Trophoblast cell (in vitro differentiated cells and primary cell): Measurements from ENCODE around the gene TRIP4. TPM values are rescaled to one million over a fixed set of nuclear protein-coding genes. Genes with fewer than 3 reads are reported as not detected.

ENCODE experiments used
- DNase-seq, 2 donors: peaks; one replicate each; pipeline ENCODE4 v3.0.0-alpha.2; 2016
- H2AFZ ChIP-seq: 2 replicates; pipeline ENCODE4 v1.6.1; 2013; ENCODE audit warnings: low read length, moderate library complexity, mild to moderate bottlenecking; ENCODE audit not compliant: insufficient read depth, poor library complexity
- H2AK5ac ChIP-seq: 2 replicates; pipeline ENCODE4 v1.6.1; 2013; ENCODE audit warnings: mild to moderate bottlenecking, low read length
- H2BK120ac ChIP-seq: 2 replicates; pipeline ENCODE4 v1.6.1; 2013; ENCODE audit warnings: low read length, mild to moderate bottlenecking, moderate library complexity; ENCODE audit not compliant: insufficient read depth, poor library complexity
- H2BK12ac ChIP-seq: 2 replicates; pipeline ENCODE4 v1.6.1; 2013; ENCODE audit warnings: mild to moderate bottlenecking, low read length, moderate library complexity
- H2BK5ac ChIP-seq: 2 replicates; pipeline ENCODE4 v1.6.1; 2013; ENCODE audit warnings: low read length, low read depth, moderate library complexity, mild to moderate bottlenecking; ENCODE audit not compliant: poor library complexity
- H3K14ac ChIP-seq: 2 replicates; pipeline ENCODE4 v1.6.1; 2013; ENCODE audit warnings: mild to moderate bottlenecking, low read length
- H3K18ac ChIP-seq: 2 replicates; pipeline ENCODE4 v1.6.1; 2013; ENCODE audit warnings: mild to moderate bottlenecking, low read length
- H3K23ac ChIP-seq: 2 replicates; pipeline ENCODE4 v1.6.1; 2013; ENCODE audit warnings: low read length
- H3K27ac ChIP-seq: 2 replicates; pipeline ENCODE4 v1.5.1; 2013; ENCODE audit warnings: low read depth, mild to moderate bottlenecking, inconsistent platforms, low read length, moderate library complexity
- H3K27me3 ChIP-seq: 2 replicates; pipeline ENCODE4 v1.6.1; 2013; ENCODE audit warnings: inconsistent platforms, mild to moderate bottlenecking, low read length, moderate library complexity; ENCODE audit not compliant: insufficient read depth
- H3K36me3 ChIP-seq, 2 experiments: 1 replicate in 1 of 2; 2 replicates in 1 of 2; pipeline ENCODE4 v1.6.1; 2013; ENCODE audit warnings: low read length in 2 of 2, mild to moderate bottlenecking in 2 of 2, moderate library complexity in 1 of 2; ENCODE audit not compliant: insufficient read depth in 2 of 2, control insufficient read depth in 1 of 2
- H3K4ac ChIP-seq: 2 replicates; pipeline ENCODE4 v1.6.1; 2013; ENCODE audit warnings: low read depth, mild to moderate bottlenecking, low read length, moderate library complexity
- H3K4me1 ChIP-seq, 2 experiments: 1 replicate in 1 of 2; 2 replicates in 1 of 2; pipeline ENCODE4 v1.6.1; 2013; ENCODE audit warnings: low read length in 2 of 2, mild to moderate bottlenecking in 2 of 2, moderate library complexity in 1 of 2; ENCODE audit not compliant: insufficient read depth in 2 of 2, control insufficient read depth in 1 of 2
- H3K4me2 ChIP-seq: 2 replicates; pipeline ENCODE4 v1.6.1; 2013; ENCODE audit warnings: inconsistent platforms, mild to moderate bottlenecking, low read length, moderate library complexity
- H3K4me3 ChIP-seq: 2 replicates; pipeline ENCODE4 v1.5.1; 2013; ENCODE audit warnings: mild to moderate bottlenecking, low read depth, low read length, inconsistent platforms
- H3K79me1 ChIP-seq: one replicate; pipeline ENCODE4 v1.6.1; 2013; ENCODE audit warnings: low read length
- H3K79me2 ChIP-seq: 2 replicates; pipeline ENCODE4 v1.6.1; 2013; ENCODE audit warnings: low read length, mild to moderate bottlenecking; ENCODE audit not compliant: control insufficient read depth, insufficient read depth, poor library complexity
- H3K9ac ChIP-seq: 2 replicates; pipeline ENCODE4 v1.6.1; 2013; ENCODE audit warnings: mild to moderate bottlenecking, low read length
- H3K9me3 ChIP-seq: 2 replicates; pipeline ENCODE4 v1.6.1; 2013; ENCODE audit warnings: low read depth, mild to moderate bottlenecking, control low read depth, inconsistent platforms, low read length; ENCODE audit not compliant: insufficient read depth
- H4K12ac ChIP-seq: 2 replicates; pipeline ENCODE4 v1.6.1; 2013; ENCODE audit warnings: low read depth, mild to moderate bottlenecking, low read length, moderate library complexity
- H4K8ac ChIP-seq: 2 replicates; pipeline ENCODE4 v1.6.1; 2013; ENCODE audit warnings: low read depth, mild to moderate bottlenecking, low read length, moderate library complexity
- H4K91ac ChIP-seq: one replicate; pipeline ENCODE4 v1.6.1; 2013; ENCODE audit warnings: low read depth, mild to moderate bottlenecking, low read length, moderate library complexity
- WGBS: extraction: QIAGEN DNeasy Blood & Tissue Kit; methylation state at CpG from one replicate; pipeline ENCODE4 v1.1.7; 2013; ENCODE audit warnings: missing lambda C conversion rate; ENCODE audit not compliant: insufficient read length, insufficient coverage; ENCODE audit errors: extremely low coverage; 5-methylcytosine and 5-hydroxymethylcytosine counted together
- polyA plus RNA-seq: library from polyadenylated mRNA; stranded (reverse); fragments of 200-250 nt; gene quantifications from 2 replicates; pipeline ENCODE4 v1.2.3, GENCODE V29; 2013

Gene TRIP4
- 50.9 and 52.0 TPM in 2 replicates for polyA plus RNA-seq

GRCh38 chr15:64387562-64388168 lies at the start of gene TRIP4:
TRIP4 (plus strand) TSS chr15:64387836; CDS start chr15:64387864, 28 bp downstream.
- peak within 1 kb of the TSS; percentile 56 for H4K91ac ChIP-seq
- no peak within 1 kb of the TSS for H3K23ac ChIP-seq
- no peaks in the 10 kb centered on the region for H3K27me3 ChIP-seq
- no peak within 1 kb of the TSS for H2BK12ac ChIP-seq
- peak within 1 kb of the TSS; percentile 89 for H3K4me3 ChIP-seq
- peaks cover 3% of the 10 kb centered on the region for H3K79me2 ChIP-seq
- H3K4ac ChIP-seq: peak within 1 kb of the TSS; percentile 84
- peak; percentile 96 to 97 for DNase-seq
- H2BK120ac ChIP-seq: peak within 1 kb of the TSS; percentile 48
- peak within 1 kb of the TSS; percentile 82 for H4K8ac ChIP-seq
- peak within 1 kb of the TSS; percentile 60 for H3K14ac ChIP-seq
- peak within 1 kb of the TSS; percentile 72 for H3K4me2 ChIP-seq
- peaks cover 2% of the 10 kb centered on the region for H3K79me1 ChIP-seq
- peaks cover 0 to 3% of the 10 kb centered on the region in 2 experiments for H3K36me3 ChIP-seq
- H2AFZ ChIP-seq: peak within 1 kb of the TSS; percentile 97
- H2AK5ac ChIP-seq: no peak within 1 kb of the TSS
- peak within 1 kb of the TSS; percentile 88 for H3K9ac ChIP-seq
- H3K18ac ChIP-seq: peak within 1 kb of the TSS; percentile 53
- H4K12ac ChIP-seq: peak within 1 kb of the TSS; percentile 80
- no peak within 1 kb of the TSS for H2BK5ac ChIP-seq
- H3K9me3 ChIP-seq: no peaks in the 10 kb centered on the region
- peaks cover 4% of the 10 kb centered on the region in 2 experiments for H3K4me1 ChIP-seq
- peak within 1 kb of the TSS; percentile 26 for H3K27ac ChIP-seq
- WGBS: no CpG with 5 or more reads among the region's 35 CpGs

GRCh38 chr15:64340355-64340754 lies 47.3 kb upstream of the TRIP4 start:
- Histone ChIP-seq H4K8ac (no peak overlapping the region), H3K9me3 (no peaks in the 10 kb centered on the region), H3K14ac (no peak overlapping the region), H3K4me3 (no peak overlapping the region), H2BK5ac (no peak overlapping the region), H2BK12ac (no peak overlapping the region), H3K18ac (no peak overlapping the region), H3K4me1 (no peaks in the 10 kb centered on the region), H3K9ac (no peak overlapping the region), H3K4ac (no peak overlapping the region), H3K27me3 (no peaks in the 10 kb centered on the region), H3K27ac (no peak overlapping the region), H4K91ac (no peak overlapping the region), H3K79me1 (no peaks in the 10 kb centered on the region), H4K12ac (no peak overlapping the region), H3K79me2 (no peaks in the 10 kb centered on the region), H2AFZ (no peak overlapping the region), H3K36me3 (peaks cover 2 to 3% of the 10 kb centered on the region in 2 experiments), H2AK5ac (no peak overlapping the region), H3K23ac (no peak overlapping the region), H2BK120ac (no peak overlapping the region), H3K4me2 (no peak overlapping the region)
- no CpG with 5 or more reads among the region's 1 CpG for WGBS
- DNase-seq: no peak

GRCh38 chr15:64341961-64342360 lies 45.7 kb upstream of the TRIP4 start:
- Histone ChIP-seq H3K23ac (no peak overlapping the region), H3K36me3 (peaks cover 2 to 3% of the 10 kb centered on the region in 2 experiments), H3K4me1 (no peaks in the 10 kb centered on the region), H4K8ac (no peak overlapping the region), H2AK5ac (no peak overlapping the region), H3K9me3 (no peaks in the 10 kb centered on the region), H3K14ac (no peak overlapping the region), H3K27ac (no peak overlapping the region), H2BK5ac (no peak overlapping the region), H4K12ac (no peak overlapping the region), H2BK120ac (no peak overlapping the region), H3K18ac (no peak overlapping the region), H3K27me3 (no peaks in the 10 kb centered on the region), H4K91ac (no peak overlapping the region), H3K4me3 (no peak overlapping the region), H2BK12ac (no peak overlapping the region), H3K9ac (no peak overlapping the region), H3K4ac (no peak overlapping the region), H3K79me1 (no peaks in the 10 kb centered on the region), H3K4me2 (no peak overlapping the region), H2AFZ (no peak overlapping the region), H3K79me2 (no peaks in the 10 kb centered on the region)
- DNase-seq: peak in 1 of 2 donors; percentile 17
- WGBS: 100% methylated on average over 1 of the region's 4 CpGs

GRCh38 chr15:64343222-64343621 lies 44.4 kb upstream of the TRIP4 start:
- Histone ChIP-seq H4K12ac (no peak overlapping the region), H3K36me3 (peaks cover 2 to 3% of the 10 kb centered on the region in 2 experiments), H3K27me3 (no peaks in the 10 kb centered on the region), H3K14ac (no peak overlapping the region), H2AK5ac (no peak overlapping the region), H2AFZ (no peak overlapping the region), H2BK12ac (no peak overlapping the region), H3K27ac (no peak overlapping the region), H4K91ac (no peak overlapping the region), H3K4me2 (no peak overlapping the region), H3K23ac (no peak overlapping the region), H3K9ac (no peak overlapping the region), H3K79me1 (no peaks in the 10 kb centered on the region), H3K9me3 (no peaks in the 10 kb centered on the region), H2BK120ac (no peak overlapping the region), H2BK5ac (no peak overlapping the region), H3K4me3 (no peak overlapping the region), H3K79me2 (no peaks in the 10 kb centered on the region), H4K8ac (no peak overlapping the region), H3K4ac (no peak overlapping the region), H3K18ac (no peak overlapping the region), H3K4me1 (no peaks in the 10 kb centered on the region)
- DNase-seq: no peak
